Neutrophil (primary cell): ENCODE data around the gene TNFAIP3.
A peak's percentile ranks its signal among the peaks of the same experiment; 100 is the strongest.

Experiments
- H3K27ac ChIP-seq: fragments of 200-600 bp; sonication (generic); 2 replicates; pipeline ENCODE4 v1.5.1; 2016; ENCODE audit warnings: mild to moderate bottlenecking, moderate library complexity
- H3K27me3 ChIP-seq: fragments of 200-600 bp; sonication (generic); 2 replicates; pipeline ENCODE4 v1.6.0; 2016; ENCODE audit warnings: mild to moderate bottlenecking
- H3K36me3 ChIP-seq: fragments of 200-600 bp; sonication (generic); 2 replicates; pipeline ENCODE4 v1.5.1; 2017
- H3K4me1 ChIP-seq, 2 experiments: fragments of 200-600 bp in 1 of 2; sonication (generic) in 1 of 2; 1 replicate in 1 of 2; 2 replicates in 1 of 2; pipeline versions ENCODE4 v1.5.1 to v1.6.1; 2013 to 2016; ENCODE audit warnings: low read depth in 1 of 2, low read length in 1 of 2, mild to moderate bottlenecking in 1 of 2, moderate library complexity in 1 of 2; ENCODE audit not compliant: control insufficient read depth in 1 of 2, insufficient read depth in 1 of 2
- H3K4me3 ChIP-seq, 2 experiments: fragments of 200-600 bp in 1 of 2; sonication (generic) in 1 of 2; 1 replicate in 1 of 2; 2 replicates in 1 of 2; pipeline ENCODE4 v1.5.1; 2013 to 2016; ENCODE audit warnings: low read depth in 1 of 2, low read length in 1 of 2, mild to moderate bottlenecking in 1 of 2, moderate library complexity in 1 of 2
- H3K9me3 ChIP-seq: fragments of 200-600 bp; sonication (generic); 2 replicates; pipeline ENCODE4 v1.5.1; 2016
- TF ChIP-seq, protein P1 (sequence below): fragments of 200-600 bp; sonication (generic); IDR thresholded peaks from 2 replicates; pipeline ENCODE4 v1.5.1; 2016; ENCODE audit warnings: antibody characterized with exemption

Gene TNFAIP3

DNA sequence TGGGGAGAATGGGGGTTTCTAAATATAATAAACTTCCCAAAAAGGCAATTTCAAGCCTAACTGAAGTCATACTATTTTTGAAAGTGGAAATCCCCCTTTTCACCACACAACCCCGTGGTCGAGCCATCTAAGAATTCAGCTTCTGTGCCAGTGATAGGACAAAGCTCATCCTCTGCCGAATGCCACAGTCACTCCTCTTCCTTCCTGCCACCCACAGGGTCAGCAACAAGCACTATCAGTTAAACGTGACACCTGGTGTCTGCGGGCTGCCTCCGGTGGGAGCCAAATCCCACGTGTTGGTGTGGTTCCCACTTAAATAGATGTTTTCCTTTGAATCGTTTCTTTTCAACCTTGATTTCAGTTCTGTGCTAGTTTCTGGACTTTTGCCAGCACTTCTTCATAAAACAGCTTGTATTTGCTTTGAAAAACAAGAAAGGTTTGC lies 60.7 kb downstream of the TNFAIP3 start:
- Histone ChIP-seq H3K27me3 (no peaks in the 10 kb centered on the region), H3K27ac (peak overlapping the region; percentile 75), H3K36me3 (no peaks in the 10 kb centered on the region), H3K4me1 (peaks cover 38 to 41% of the 10 kb centered on the region in 2 experiments), H3K4me3 (peak overlapping the region in 1 of 2 experiments; percentile 5), H3K9me3 (no peaks in the 10 kb centered on the region)
- TF ChIP-seq, protein P1, sequence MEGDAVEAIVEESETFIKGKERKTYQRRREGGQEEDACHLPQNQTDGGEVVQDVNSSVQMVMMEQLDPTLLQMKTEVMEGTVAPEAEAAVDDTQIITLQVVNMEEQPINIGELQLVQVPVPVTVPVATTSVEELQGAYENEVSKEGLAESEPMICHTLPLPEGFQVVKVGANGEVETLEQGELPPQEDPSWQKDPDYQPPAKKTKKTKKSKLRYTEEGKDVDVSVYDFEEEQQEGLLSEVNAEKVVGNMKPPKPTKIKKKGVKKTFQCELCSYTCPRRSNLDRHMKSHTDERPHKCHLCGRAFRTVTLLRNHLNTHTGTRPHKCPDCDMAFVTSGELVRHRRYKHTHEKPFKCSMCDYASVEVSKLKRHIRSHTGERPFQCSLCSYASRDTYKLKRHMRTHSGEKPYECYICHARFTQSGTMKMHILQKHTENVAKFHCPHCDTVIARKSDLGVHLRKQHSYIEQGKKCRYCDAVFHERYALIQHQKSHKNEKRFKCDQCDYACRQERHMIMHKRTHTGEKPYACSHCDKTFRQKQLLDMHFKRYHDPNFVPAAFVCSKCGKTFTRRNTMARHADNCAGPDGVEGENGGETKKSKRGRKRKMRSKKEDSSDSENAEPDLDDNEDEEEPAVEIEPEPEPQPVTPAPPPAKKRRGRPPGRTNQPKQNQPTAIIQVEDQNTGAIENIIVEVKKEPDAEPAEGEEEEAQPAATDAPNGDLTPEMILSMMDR = no peak

DNA sequence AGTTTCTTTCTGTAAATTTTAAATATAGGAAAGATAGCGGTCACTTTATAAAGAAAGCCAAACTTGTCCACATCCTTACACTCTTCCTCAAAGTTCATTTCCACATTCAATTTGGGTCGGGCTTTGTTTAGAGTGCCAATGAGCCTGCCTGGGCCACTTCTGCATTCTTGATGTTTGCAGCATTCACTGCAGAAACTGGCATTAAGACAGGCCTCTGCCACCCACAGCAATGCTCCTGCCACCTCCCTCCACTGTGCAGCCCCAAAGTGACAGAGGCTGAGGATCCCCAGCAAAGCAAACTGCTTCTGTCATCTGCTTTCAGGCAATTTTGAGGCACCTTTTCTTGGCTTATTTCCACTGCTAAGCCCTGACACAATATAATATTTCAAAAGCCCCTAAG lies 61.2 kb downstream of the TNFAIP3 start:
- Histone ChIP-seq H3K36me3 (no peaks in the 10 kb centered on the region), H3K9me3 (no peaks in the 10 kb centered on the region), H3K27ac (peak overlapping the region; percentile 75), H3K4me1 (peaks cover 38 to 41% of the 10 kb centered on the region in 2 experiments), H3K4me3 (peak overlapping the region in 1 of 2 experiments; percentile 5), H3K27me3 (no peaks in the 10 kb centered on the region)
- TF ChIP-seq, protein P1 = no peak

DNA sequence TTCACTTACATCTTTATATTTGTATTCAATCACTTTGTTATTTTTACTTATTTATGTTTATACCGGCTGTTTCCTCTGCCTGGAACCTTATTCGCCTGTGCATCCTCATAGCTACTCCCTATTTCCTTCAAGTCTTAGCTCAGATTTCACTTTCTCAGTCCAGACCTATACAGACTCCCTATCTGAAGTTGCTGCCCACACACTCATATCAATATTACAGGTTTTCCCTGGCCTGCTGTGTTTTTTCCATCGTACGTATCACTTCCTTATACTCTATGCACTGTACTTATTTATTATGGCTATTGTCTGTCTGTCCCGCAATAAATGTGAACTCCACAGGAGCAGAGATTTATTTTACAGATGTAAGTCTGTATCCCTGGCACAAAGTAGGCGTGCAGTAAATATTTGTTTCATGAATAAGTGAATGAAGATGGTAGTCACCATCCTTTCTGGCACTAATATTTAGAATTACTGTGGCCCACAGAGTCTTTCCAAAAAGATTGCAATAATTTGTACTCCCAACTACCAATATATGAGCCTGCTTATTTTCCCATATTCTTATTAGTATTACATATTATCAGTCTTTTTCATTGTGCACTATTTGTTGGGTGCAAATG lies 64.9 kb downstream of the TNFAIP3 start:
- peaks cover 17 to 18% of the 10 kb centered on the region in 2 experiments for H3K4me1 ChIP-seq
- H3K27me3 ChIP-seq = no peaks in the 10 kb centered on the region
- TF ChIP-seq, protein P1 = no peak
- H3K36me3 ChIP-seq = no peaks in the 10 kb centered on the region
- H3K9me3 ChIP-seq = no peaks in the 10 kb centered on the region
- no peak overlapping the region for H3K27ac ChIP-seq
- H3K4me3 ChIP-seq = no peak overlapping the region
